Measurements from ENCODE around the gene OR10D3.

The OR10D3 gene, protein sequence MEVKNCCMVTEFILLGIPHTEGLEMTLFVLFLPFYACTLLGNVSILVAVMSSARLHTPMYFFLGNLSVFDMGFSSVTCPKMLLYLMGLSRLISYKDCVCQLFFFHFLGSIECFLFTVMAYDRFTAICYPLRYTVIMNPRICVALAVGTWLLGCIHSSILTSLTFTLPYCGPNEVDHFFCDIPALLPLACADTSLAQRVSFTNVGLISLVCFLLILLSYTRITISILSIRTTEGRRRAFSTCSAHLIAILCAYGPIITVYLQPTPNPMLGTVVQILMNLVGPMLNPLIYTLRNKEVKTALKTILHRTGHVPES

DNA sequence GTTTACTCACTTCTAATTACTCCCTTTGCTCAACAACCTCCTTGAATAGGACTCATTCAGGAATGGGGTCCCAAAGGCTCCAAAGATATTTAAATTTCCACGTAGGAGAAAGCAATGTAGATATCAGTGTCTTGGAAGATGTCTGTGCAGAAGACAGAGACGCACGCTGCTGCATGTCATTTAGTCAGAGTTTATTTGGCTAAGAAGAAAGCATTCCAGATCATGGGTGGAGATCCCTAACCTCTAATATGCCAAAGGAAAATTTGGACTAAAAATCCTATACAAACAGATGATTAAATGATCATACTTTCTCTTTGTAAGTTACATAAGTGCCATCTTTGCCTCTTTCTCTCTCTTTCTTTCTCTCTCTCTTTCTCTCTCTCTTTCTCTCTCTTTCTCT, at the start of gene OR10D3:
Gene OR10D3 (plus strand): TSS at position 278 of the 400 bp plus-strand sequence. CDS start 1,925 bp downstream, outside the sequence.
- H3K27me3 ChIP-seq (ENCODE audit: control insufficient read depth in 1 of 2, insufficient read depth in 2 of 2, low read length in 2 of 2), result no peaks in the 10 kb centered on the region
- H3K27ac ChIP-seq (ENCODE audit: low read depth, low read length), result no peak within 1 kb of the TSS
- H3K4me3 ChIP-seq (ENCODE audit: low read depth in 1 of 2, low read length in 2 of 2), result no peak within 1 kb of the TSS
- no peak within 1 kb of the TSS for H3K9ac ChIP-seq (ENCODE audit: low read depth in 1 of 2, low read length in 2 of 2)
- no peaks in the 10 kb centered on the region for H3K9me3 ChIP-seq (ENCODE audit: control insufficient read depth in 1 of 2, low read length in 2 of 2)
- H3K4me1 ChIP-seq (ENCODE audit: control insufficient read depth in 1 of 2, insufficient read depth in 2 of 2, low read length in 2 of 2), result no peaks in the 10 kb centered on the region
- H3K36me3 ChIP-seq (ENCODE audit: control insufficient read depth in 1 of 2, insufficient read depth in 2 of 2, low read length in 2 of 2), result no peaks in the 10 kb centered on the region

DNA sequence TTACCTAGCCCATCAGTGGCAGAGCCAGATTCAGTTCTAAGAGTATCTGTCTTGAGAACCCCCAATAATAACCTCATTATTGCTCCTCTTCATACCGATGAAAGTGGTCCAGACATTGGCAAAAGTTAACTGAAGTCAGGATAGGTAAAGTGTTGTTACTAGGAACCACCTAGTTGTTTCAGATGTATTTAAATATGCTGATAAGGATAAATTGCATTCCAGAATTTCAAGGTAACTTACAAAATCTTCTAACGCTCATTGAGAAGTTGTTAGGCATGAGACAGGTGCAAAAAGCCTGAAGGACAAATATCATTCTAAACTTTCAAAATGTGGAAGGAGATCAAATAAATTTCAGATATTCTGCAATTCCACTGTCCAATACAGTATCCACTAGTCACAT, 40.1 kb upstream of the OR10D3 start:
- H3K36me3 ChIP-seq (ENCODE audit: control insufficient read depth in 1 of 2, insufficient read depth in 2 of 2, low read length in 2 of 2), result peaks cover 19 to 30% of the 10 kb centered on the region in 2 donors
- no peaks in the 10 kb centered on the region for H3K4me1 ChIP-seq (ENCODE audit: control insufficient read depth in 1 of 2, insufficient read depth in 2 of 2, low read length in 2 of 2)

DNA sequence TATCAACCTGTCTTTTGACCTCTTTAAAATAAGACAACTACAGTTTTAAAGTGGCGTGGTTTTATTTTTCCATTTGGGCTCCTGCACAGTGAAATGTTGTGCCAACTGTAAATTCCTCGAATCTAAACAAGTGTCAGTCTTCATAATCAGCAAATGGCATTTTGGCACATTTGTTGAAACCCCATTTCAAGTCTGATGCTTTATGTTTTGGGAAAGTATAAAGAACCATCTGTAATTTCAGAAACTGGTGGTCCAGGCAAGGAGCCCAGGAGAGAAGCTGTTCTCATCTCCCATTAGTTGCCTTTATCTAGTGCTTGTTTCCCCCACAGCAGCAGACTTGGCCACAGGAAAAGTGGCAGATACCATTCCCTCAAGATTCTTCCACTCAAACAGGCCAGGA, 35.2 kb upstream of the OR10D3 start:
- Histone ChIP-seq H3K36me3 (ENCODE audit: control insufficient read depth in 1 of 2, insufficient read depth in 2 of 2, low read length in 2 of 2) (peaks cover 6 to 11% of the 10 kb centered on the region in 2 donors), H3K4me3 (ENCODE audit: low read depth in 1 of 2, low read length in 2 of 2) (no peak overlapping the region), H3K27me3 (ENCODE audit: control insufficient read depth in 1 of 2, insufficient read depth in 2 of 2, low read length in 2 of 2) (no peaks in the 10 kb centered on the region), H3K27ac (ENCODE audit: low read depth, low read length) (no peak overlapping the region), H3K4me1 (ENCODE audit: control insufficient read depth in 1 of 2, insufficient read depth in 2 of 2, low read length in 2 of 2) (no peaks in the 10 kb centered on the region), H3K9me3 (ENCODE audit: control insufficient read depth in 1 of 2, low read length in 2 of 2) (no peaks in the 10 kb centered on the region), H3K9ac (ENCODE audit: low read depth in 1 of 2, low read length in 2 of 2) (no peak overlapping the region)

More for the DNA sequence above, 40.1 kb upstream of the OR10D3 start:
- Histone ChIP-seq H3K27ac (ENCODE audit: low read depth, low read length) (no peak overlapping the region), H3K4me3 (ENCODE audit: low read depth in 1 of 2, low read length in 2 of 2) (no peak overlapping the region), H3K9me3 (ENCODE audit: control insufficient read depth in 1 of 2, low read length in 2 of 2) (peaks cover 0 to 12% of the 10 kb centered on the region in 2 donors), H3K9ac (ENCODE audit: low read depth in 1 of 2, low read length in 2 of 2) (no peak overlapping the region), H3K27me3 (ENCODE audit: control insufficient read depth in 1 of 2, insufficient read depth in 2 of 2, low read length in 2 of 2) (no peaks in the 10 kb centered on the region)

DNA sequence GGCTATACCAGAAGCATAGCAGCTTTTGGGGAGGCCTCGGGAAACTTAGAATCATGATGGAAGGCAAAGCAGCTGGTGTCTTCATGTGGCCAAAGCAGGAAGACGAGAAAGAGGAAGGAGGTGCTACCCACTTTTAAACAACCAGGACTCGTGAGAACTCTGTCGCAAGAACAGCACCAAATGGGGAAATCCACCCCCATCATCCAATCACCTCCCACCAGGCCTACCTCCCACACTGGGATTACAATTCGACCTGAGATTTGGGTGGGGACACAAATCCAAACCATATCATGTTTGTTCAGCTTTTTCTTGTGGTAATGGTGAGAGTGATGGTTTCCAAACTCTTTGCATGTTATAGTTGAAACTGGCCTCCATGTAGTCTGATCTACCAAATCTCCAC, 32.5 kb upstream of the OR10D3 start:
- no peak overlapping the region for H3K9ac ChIP-seq (ENCODE audit: low read depth in 1 of 2, low read length in 2 of 2)
- no peak overlapping the region for H3K27ac ChIP-seq (ENCODE audit: low read depth, low read length)
- no peaks in the 10 kb centered on the region for H3K9me3 ChIP-seq (ENCODE audit: control insufficient read depth in 1 of 2, low read length in 2 of 2)
- H3K4me1 ChIP-seq (ENCODE audit: control insufficient read depth in 1 of 2, insufficient read depth in 2 of 2, low read length in 2 of 2), result no peaks in the 10 kb centered on the region
- H3K36me3 ChIP-seq (ENCODE audit: control insufficient read depth in 1 of 2, insufficient read depth in 2 of 2, low read length in 2 of 2), result peaks cover 3 to 5% of the 10 kb centered on the region in 2 donors
- H3K27me3 ChIP-seq (ENCODE audit: control insufficient read depth in 1 of 2, insufficient read depth in 2 of 2, low read length in 2 of 2), result no peaks in the 10 kb centered on the region
- H3K4me3 ChIP-seq (ENCODE audit: low read depth in 1 of 2, low read length in 2 of 2), result no peak overlapping the region

DNA sequence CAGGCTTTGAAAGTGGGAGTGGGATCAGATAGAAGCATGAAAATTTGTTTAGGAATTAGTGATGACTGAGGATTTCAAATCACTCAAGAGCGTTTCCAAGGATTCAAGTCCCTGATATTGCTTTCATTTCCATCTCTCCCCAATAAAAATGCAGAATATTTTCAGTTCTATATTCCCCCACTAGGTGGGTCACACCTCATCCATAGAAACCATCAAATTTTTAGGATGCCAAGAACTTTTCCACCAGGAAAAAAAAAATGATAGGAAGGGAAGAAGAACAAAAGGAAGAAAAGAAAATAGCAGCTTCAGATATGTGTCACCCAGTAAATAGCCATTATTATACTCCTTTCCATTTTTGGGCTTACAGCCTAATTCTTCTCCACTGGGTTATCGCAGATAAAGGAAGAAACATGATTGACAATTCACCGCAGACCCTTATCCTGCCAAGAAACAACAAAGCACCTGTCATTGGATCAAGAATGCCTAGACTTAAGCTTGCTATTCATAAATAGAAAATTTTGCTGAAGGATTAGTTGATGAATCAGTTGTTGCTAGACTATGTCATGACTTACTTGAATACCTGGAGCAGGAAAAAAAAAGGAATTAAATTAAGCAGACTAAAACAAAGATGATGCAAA, 30.3 kb upstream of the OR10D3 start:
- Histone ChIP-seq H3K9me3 (ENCODE audit: control insufficient read depth in 1 of 2, low read length in 2 of 2) (no peaks in the 10 kb centered on the region), H3K36me3 (ENCODE audit: control insufficient read depth in 1 of 2, insufficient read depth in 2 of 2, low read length in 2 of 2) (no peaks in the 10 kb centered on the region), H3K4me3 (ENCODE audit: low read depth in 1 of 2, low read length in 2 of 2) (no peak overlapping the region), H3K27me3 (ENCODE audit: control insufficient read depth in 1 of 2, insufficient read depth in 2 of 2, low read length in 2 of 2) (no peaks in the 10 kb centered on the region), H3K9ac (ENCODE audit: low read depth in 1 of 2, low read length in 2 of 2) (no peak overlapping the region), H3K27ac (ENCODE audit: low read depth, low read length) (no peak overlapping the region), H3K4me1 (ENCODE audit: control insufficient read depth in 1 of 2, insufficient read depth in 2 of 2, low read length in 2 of 2) (no peaks in the 10 kb centered on the region)

DNA sequence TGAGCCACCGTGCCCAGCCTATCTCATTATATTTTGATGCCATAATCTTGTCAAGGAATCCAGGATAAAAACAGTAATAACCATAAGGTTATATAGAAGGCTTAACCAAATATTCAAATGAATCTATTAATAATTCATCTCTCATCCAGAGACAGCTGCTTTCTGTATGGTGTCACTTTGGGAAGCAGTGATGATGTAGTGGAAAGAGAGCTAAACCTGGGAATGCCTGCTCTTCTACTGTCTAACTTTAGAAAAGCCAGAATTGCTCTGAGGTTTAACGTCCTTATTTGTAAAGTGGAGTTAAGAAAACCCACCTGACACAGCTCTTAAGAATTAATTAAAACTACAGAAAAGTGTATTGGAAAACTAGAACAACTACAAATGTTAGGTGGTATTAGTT, 29.3 kb upstream of the OR10D3 start:
- H3K27ac ChIP-seq (ENCODE audit: low read depth, low read length), result no peak overlapping the region
- no peak overlapping the region for H3K9ac ChIP-seq (ENCODE audit: low read depth in 1 of 2, low read length in 2 of 2)
- no peaks in the 10 kb centered on the region for H3K9me3 ChIP-seq (ENCODE audit: control insufficient read depth in 1 of 2, low read length in 2 of 2)
- H3K27me3 ChIP-seq (ENCODE audit: control insufficient read depth in 1 of 2, insufficient read depth in 2 of 2, low read length in 2 of 2), result no peaks in the 10 kb centered on the region
- H3K36me3 ChIP-seq (ENCODE audit: control insufficient read depth in 1 of 2, insufficient read depth in 2 of 2, low read length in 2 of 2), result no peaks in the 10 kb centered on the region
- H3K4me3 ChIP-seq (ENCODE audit: low read depth in 1 of 2, low read length in 2 of 2), result no peak overlapping the region
- H3K4me1 ChIP-seq (ENCODE audit: control insufficient read depth in 1 of 2, insufficient read depth in 2 of 2, low read length in 2 of 2), result no peaks in the 10 kb centered on the region

DNA sequence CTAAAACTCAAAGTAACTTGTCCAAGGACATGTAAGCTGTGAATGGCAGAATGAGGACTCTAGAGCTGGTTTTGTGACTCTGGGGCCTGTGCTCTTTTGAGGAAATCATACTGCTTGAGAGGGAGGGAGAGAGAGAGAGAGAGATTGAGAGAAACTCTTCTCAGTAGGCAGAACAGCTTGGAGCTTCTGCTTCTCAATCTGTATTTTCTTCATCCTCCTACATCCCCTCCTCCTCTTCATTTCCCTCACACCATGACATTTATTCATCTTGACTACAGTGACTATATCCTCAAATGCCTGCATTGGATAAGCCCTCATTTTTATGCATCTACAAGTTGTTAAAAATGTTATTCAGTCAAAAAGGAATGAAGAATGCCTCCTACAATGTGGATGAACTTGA, 23.7 kb upstream of the OR10D3 start:
- no peaks in the 10 kb centered on the region for H3K27me3 ChIP-seq (ENCODE audit: control insufficient read depth in 1 of 2, insufficient read depth in 2 of 2, low read length in 2 of 2)
- H3K4me3 ChIP-seq (ENCODE audit: low read depth in 1 of 2, low read length in 2 of 2), result no peak overlapping the region
- H3K4me1 ChIP-seq (ENCODE audit: control insufficient read depth in 1 of 2, insufficient read depth in 2 of 2, low read length in 2 of 2), result no peaks in the 10 kb centered on the region
- no peaks in the 10 kb centered on the region for H3K36me3 ChIP-seq (ENCODE audit: control insufficient read depth in 1 of 2, insufficient read depth in 2 of 2, low read length in 2 of 2)
- no peak overlapping the region for H3K9ac ChIP-seq (ENCODE audit: low read depth in 1 of 2, low read length in 2 of 2)
- H3K9me3 ChIP-seq (ENCODE audit: control insufficient read depth in 1 of 2, low read length in 2 of 2), result no peaks in the 10 kb centered on the region
- no peak overlapping the region for H3K27ac ChIP-seq (ENCODE audit: low read depth, low read length)

DNA sequence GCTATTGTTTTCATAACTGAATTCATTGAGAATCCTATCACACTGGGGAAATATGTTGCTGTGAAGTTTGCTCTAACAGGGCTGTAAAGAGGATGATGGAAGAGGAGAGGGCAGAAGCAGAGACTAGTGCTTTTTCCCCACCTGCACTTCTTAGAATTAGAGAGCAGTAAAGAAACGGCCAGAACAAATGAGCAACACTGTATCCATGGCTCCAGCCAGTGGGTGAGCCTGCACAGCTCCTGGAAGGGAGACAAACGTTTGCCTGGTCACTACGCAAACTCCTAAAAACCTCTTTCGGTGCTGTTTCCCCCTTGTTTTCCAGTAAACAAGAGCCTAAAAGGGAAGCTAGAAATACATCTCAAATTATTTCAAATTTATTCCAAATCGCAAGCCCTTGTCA, 22.2 kb upstream of the OR10D3 start:
- Histone ChIP-seq H3K9me3 (ENCODE audit: control insufficient read depth in 1 of 2, low read length in 2 of 2) (no peaks in the 10 kb centered on the region), H3K36me3 (ENCODE audit: control insufficient read depth in 1 of 2, insufficient read depth in 2 of 2, low read length in 2 of 2) (no peaks in the 10 kb centered on the region), H3K4me1 (ENCODE audit: control insufficient read depth in 1 of 2, insufficient read depth in 2 of 2, low read length in 2 of 2) (no peaks in the 10 kb centered on the region), H3K27ac (ENCODE audit: low read depth, low read length) (no peak overlapping the region), H3K9ac (ENCODE audit: low read depth in 1 of 2, low read length in 2 of 2) (no peak overlapping the region), H3K27me3 (ENCODE audit: control insufficient read depth in 1 of 2, insufficient read depth in 2 of 2, low read length in 2 of 2) (no peaks in the 10 kb centered on the region), H3K4me3 (ENCODE audit: low read depth in 1 of 2, low read length in 2 of 2) (no peak overlapping the region)

DNA sequence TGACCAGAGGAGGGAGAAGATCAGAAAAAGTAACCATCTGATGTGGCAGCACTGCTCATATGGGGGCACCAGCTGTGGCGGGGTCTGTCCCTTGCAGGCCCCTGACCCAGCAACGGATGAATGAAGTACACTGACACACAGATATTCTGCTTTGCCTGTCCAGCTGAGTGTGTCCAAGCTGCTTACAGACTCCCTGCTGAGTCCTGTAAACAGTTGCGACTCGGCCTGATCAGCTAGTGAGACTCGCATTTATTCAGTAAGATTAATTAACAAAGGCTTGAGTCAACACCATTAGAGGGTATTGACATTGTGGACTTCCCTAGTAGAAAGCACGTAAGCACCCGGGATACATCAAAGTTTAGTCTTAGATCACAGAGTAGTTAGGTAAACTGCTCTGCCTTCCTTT, 15.3 kb upstream of the OR10D3 start:
- H3K4me1 ChIP-seq (ENCODE audit: control insufficient read depth in 1 of 2, insufficient read depth in 2 of 2, low read length in 2 of 2), result no peaks in the 10 kb centered on the region
- no peaks in the 10 kb centered on the region for H3K9me3 ChIP-seq (ENCODE audit: control insufficient read depth in 1 of 2, low read length in 2 of 2)
- H3K27ac ChIP-seq (ENCODE audit: low read depth, low read length), result no peak overlapping the region
- no peaks in the 10 kb centered on the region for H3K36me3 ChIP-seq (ENCODE audit: control insufficient read depth in 1 of 2, insufficient read depth in 2 of 2, low read length in 2 of 2)
- H3K9ac ChIP-seq (ENCODE audit: low read depth in 1 of 2, low read length in 2 of 2), result no peak overlapping the region
- H3K27me3 ChIP-seq (ENCODE audit: control insufficient read depth in 1 of 2, insufficient read depth in 2 of 2, low read length in 2 of 2), result no peaks in the 10 kb centered on the region
- no peak overlapping the region for H3K4me3 ChIP-seq (ENCODE audit: low read depth in 1 of 2, low read length in 2 of 2)

DNA sequence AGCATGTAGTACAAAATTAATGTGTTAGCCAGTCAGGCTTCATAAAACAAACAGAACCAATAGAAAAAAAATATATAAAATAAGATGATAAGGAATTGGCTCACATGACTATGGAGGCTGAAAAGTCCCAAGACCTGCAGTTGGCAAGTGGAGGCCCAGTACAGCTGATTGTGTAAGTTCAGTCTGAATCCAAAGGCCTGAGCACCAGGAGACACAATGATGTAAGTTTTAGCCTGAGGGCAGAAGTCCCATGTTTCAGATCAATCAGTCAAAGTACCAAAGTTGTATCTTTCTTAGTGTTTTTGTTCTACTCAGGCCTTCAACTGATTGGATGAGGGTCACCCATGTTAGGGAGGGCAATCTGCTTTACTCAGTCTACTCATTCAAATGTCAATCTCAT, 14.3 kb upstream of the OR10D3 start:
- Histone ChIP-seq H3K27ac (ENCODE audit: low read depth, low read length) (no peak overlapping the region), H3K9me3 (ENCODE audit: control insufficient read depth in 1 of 2, low read length in 2 of 2) (no peaks in the 10 kb centered on the region), H3K4me1 (ENCODE audit: control insufficient read depth in 1 of 2, insufficient read depth in 2 of 2, low read length in 2 of 2) (no peaks in the 10 kb centered on the region), H3K4me3 (ENCODE audit: low read depth in 1 of 2, low read length in 2 of 2) (no peak overlapping the region), H3K9ac (ENCODE audit: low read depth in 1 of 2, low read length in 2 of 2) (no peak overlapping the region), H3K27me3 (ENCODE audit: control insufficient read depth in 1 of 2, insufficient read depth in 2 of 2, low read length in 2 of 2) (no peaks in the 10 kb centered on the region), H3K36me3 (ENCODE audit: control insufficient read depth in 1 of 2, insufficient read depth in 2 of 2, low read length in 2 of 2) (no peaks in the 10 kb centered on the region)
